Stimulated activated CD8-positive, alpha-beta memory T cell treated with anti-CD3 and anti-CD28 coated beads, Interleukin-4, amount 100 ng/mL, for 1 hour (primary cell): ENCODE measurements around the gene BORCS6.

Experiments used
- DNase-seq, 2 donors: peaks; one replicate each; pipeline ENCODE4 v3.0.0-alpha.2; 2020; ENCODE audit warnings: low read depth in 2 of 2, low spot score in 1 of 2

BORCS6 gene

GRCh38 chr17:8155996-8156245 lies 34.1 kb downstream of the BORCS6 start:
- no peak for DNase-seq

- no peak for DNase-seq
Observed at GRCh38 chr17:8155231-8155995, 34.6 kb downstream of the BORCS6 start.

GRCh38 chr17:8154608-8155155 lies 35.3 kb downstream of the BORCS6 start:
- no peak for DNase-seq

- peak; percentile 68 to 80 for DNase-seq
Observed at GRCh38 chr17:8153957-8154607, 35.9 kb downstream of the BORCS6 start.

GRCh38 chr17:8153525-8153956 lies 36.4 kb downstream of the BORCS6 start:
- no peak for DNase-seq

GRCh38 chr17:8153031-8153451 lies 36.9 kb downstream of the BORCS6 start:
- no peak for DNase-seq

- DNase-seq, result peak; percentile 38 to 69
Observed at GRCh38 chr17:8152112-8152775, 37.7 kb downstream of the BORCS6 start, which contains the start of gene PER1. PER1 (minus strand) TSS chr17:8152404; CDS start chr17:8150706, 1,698 bp downstream.

GRCh38 chr17:8151641-8152111 lies 38.3 kb downstream of the BORCS6 start:
- no peak for DNase-seq

- DNase-seq, result peak; percentile 80
Observed at GRCh38 chr17:8151120-8151640, 38.8 kb downstream of the BORCS6 start.

- DNase-seq, result no peak
Observed at GRCh38 chr17:8150194-8151119, 39.5 kb downstream of the BORCS6 start.

GRCh38 chr17:8149419-8150193 lies 40.4 kb downstream of the BORCS6 start:
- DNase-seq, result no peak

GRCh38 chr17:8148560-8148959 lies 41.4 kb downstream of the BORCS6 start:
- DNase-seq, result no peak

- no peak for DNase-seq
Observed at GRCh38 chr17:8147805-8148404, 42.1 kb downstream of the BORCS6 start.

GRCh38 chr17:8147141-8147804 lies 42.7 kb downstream of the BORCS6 start:
- no peak for DNase-seq

- DNase-seq, result no peak
Observed at GRCh38 chr17:8146381-8147140, 43.4 kb downstream of the BORCS6 start.

- no peak for DNase-seq
Observed at GRCh38 chr17:8145811-8146210, 44.2 kb downstream of the BORCS6 start.

- DNase-seq, result no peak
Observed at GRCh38 chr17:8144401-8145231, 45.4 kb downstream of the BORCS6 start.
